ENCODE data around the gene FEN1. TPM values are rescaled to one million over a fixed set of nuclear protein-coding genes. Genes with fewer than 3 reads are reported as not detected.

Gene FEN1
- total RNA-seq, 1 experiment from 2014 or later, result 89.5 TPM

GRCh38 chr11:61844909-61845565 lies 52.3 kb downstream of the FEN1 start:
- H3K27me3 ChIP-seq (ENCODE audit: insufficient read depth, low read length), result no peaks in the 10 kb centered on the region
- POLR2A ChIA-PET, result no interaction called here
- no peak overlapping the region for H3K9ac ChIP-seq (ENCODE audit: low read length)
- ATAC-seq, result no peak
- BruUV-seq (replicated peaks), result no TSS peak
- H3K27ac ChIP-seq (ENCODE audit: low read depth, low read length), result no peak overlapping the region
- no peaks in the 10 kb centered on the region for H4K20me1 ChIP-seq (ENCODE audit: insufficient read depth)
- H2AFZ ChIP-seq (ENCODE audit: low read depth, low read length, poor library complexity, severe bottlenecking), result no peak overlapping the region
- H3K4me3 ChIP-seq (replicated peaks in 1 of 2; ENCODE audit: low read depth in 1 of 2, low read length in 2 of 2), result no peak overlapping the region
- H3K79me2 ChIP-seq (ENCODE audit: insufficient read depth, low read length), result no peaks in the 10 kb centered on the region
- DNase-seq (ENCODE audit: low read depth, low spot score), result no peak
- H3K9me3 ChIP-seq (ENCODE audit: control insufficient read depth in 1 of 2, insufficient read depth in 1 of 2, low read depth in 1 of 2, low read length in 2 of 2), result no peaks in the 10 kb centered on the region
- CTCF ChIA-PET, result no interaction called here
- no peak overlapping the region for H3K4me2 ChIP-seq (ENCODE audit: low read length)
- no peaks in the 10 kb centered on the region for H3K36me3 ChIP-seq (ENCODE audit: control insufficient read depth in 1 of 2, insufficient read depth in 2 of 2, low read length in 2 of 2)
- H3K9me2 ChIP-seq (ENCODE audit: insufficient read depth), result no peaks in the 10 kb centered on the region
- intact Hi-C loops (cut with micrococcal nuclease), result no loop called here
- TF ChIP-seq, protein P1, sequence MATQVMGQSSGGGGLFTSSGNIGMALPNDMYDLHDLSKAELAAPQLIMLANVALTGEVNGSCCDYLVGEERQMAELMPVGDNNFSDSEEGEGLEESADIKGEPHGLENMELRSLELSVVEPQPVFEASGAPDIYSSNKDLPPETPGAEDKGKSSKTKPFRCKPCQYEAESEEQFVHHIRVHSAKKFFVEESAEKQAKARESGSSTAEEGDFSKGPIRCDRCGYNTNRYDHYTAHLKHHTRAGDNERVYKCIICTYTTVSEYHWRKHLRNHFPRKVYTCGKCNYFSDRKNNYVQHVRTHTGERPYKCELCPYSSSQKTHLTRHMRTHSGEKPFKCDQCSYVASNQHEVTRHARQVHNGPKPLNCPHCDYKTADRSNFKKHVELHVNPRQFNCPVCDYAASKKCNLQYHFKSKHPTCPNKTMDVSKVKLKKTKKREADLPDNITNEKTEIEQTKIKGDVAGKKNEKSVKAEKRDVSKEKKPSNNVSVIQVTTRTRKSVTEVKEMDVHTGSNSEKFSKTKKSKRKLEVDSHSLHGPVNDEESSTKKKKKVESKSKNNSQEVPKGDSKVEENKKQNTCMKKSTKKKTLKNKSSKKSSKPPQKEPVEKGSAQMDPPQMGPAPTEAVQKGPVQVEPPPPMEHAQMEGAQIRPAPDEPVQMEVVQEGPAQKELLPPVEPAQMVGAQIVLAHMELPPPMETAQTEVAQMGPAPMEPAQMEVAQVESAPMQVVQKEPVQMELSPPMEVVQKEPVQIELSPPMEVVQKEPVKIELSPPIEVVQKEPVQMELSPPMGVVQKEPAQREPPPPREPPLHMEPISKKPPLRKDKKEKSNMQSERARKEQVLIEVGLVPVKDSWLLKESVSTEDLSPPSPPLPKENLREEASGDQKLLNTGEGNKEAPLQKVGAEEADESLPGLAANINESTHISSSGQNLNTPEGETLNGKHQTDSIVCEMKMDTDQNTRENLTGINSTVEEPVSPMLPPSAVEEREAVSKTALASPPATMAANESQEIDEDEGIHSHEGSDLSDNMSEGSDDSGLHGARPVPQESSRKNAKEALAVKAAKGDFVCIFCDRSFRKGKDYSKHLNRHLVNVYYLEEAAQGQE (IDR thresholded peaks at IDR 0.05; ENCODE audit: low read depth), result no peak
- TF ChIP-seq SIN3A (IDR thresholded peaks at IDR 0.05; ENCODE audit: low read depth), result no peak
- TF ChIP-seq RAD21 (IDR thresholded peaks at IDR 0.05; ENCODE audit: low read depth), result no peak
- no peak for TF ChIP-seq POLR2A (IDR thresholded peaks at IDR 0.05; ENCODE audit: borderline replicate concordance, extremely low read depth, insufficient read depth, insufficient read length)
- no peak for TF ChIP-seq TCF7L2 (IDR thresholded peaks at IDR 0.05; ENCODE audit: borderline replicate concordance, extremely low read depth, insufficient read depth, insufficient read length)
- TF ChIP-seq, protein P2, sequence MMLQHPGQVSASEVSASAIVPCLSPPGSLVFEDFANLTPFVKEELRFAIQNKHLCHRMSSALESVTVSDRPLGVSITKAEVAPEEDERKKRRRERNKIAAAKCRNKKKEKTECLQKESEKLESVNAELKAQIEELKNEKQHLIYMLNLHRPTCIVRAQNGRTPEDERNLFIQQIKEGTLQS (IDR thresholded peaks at IDR 0.05), result no peak
- no peak for TF ChIP-seq FOSL1 (IDR thresholded peaks at IDR 0.05; ENCODE audit: low read depth)
- TF ChIP-seq JUND (IDR thresholded peaks at IDR 0.05), result no peak
- no peak for TF ChIP-seq EZH2 (IDR thresholded peaks at IDR 0.05)
- TF ChIP-seq EGR1 (IDR thresholded peaks at IDR 0.05; ENCODE audit: low read depth), result no peak
- TF ChIP-seq CBX3 (IDR thresholded peaks at IDR 0.05; ENCODE audit: low read depth), result no peak
- no peak for TF ChIP-seq POLR2AphosphoS5 (IDR thresholded peaks at IDR 0.05; ENCODE audit: low read depth, low read length)
- no peak for TF ChIP-seq EZH2phosphoT487 (IDR thresholded peaks at IDR 0.05; ENCODE audit: borderline replicate concordance)
- no peak for TF ChIP-seq ZNF274 (IDR thresholded peaks at IDR 0.05; ENCODE audit: low read depth, low read length)
- TF ChIP-seq CEBPB (IDR thresholded peaks at IDR 0.05; ENCODE audit: low read depth), result no peak
- no peak for TF ChIP-seq ELF1 (IDR thresholded peaks at IDR 0.05; ENCODE audit: borderline replicate concordance, low read depth)
- no peak for TF ChIP-seq YY1 (IDR thresholded peaks at IDR 0.05; ENCODE audit: extremely low read depth, insufficient replicate concordance, low read depth, low read length)
- no peaks in the 10 kb centered on the region for H3K4me1 ChIP-seq (ENCODE audit: control insufficient read depth in 1 of 2, insufficient read depth in 2 of 2, low read length in 2 of 2)
- RAD21 ChIA-PET (ENCODE audit: low non-redundant PET in 1 of 2, low total read pairs in 2 of 2, uncharacterized antibody in 2 of 2, unreplicated experiment in 2 of 2), result no interaction called here

All from HCT116 (cell line).